ENCODE data around the gene APC2. TPM values are rescaled to one million over a fixed set of nuclear protein-coding genes. Genes with fewer than 3 reads are reported as not detected.
"Not testable (repeated sequence)": the region's sequence is repeated elsewhere in the genome, so short reads cannot be mapped to it uniquely, and the experiment has no call there.

APC2 gene
- total RNA-seq, 1 donor from 2014 or later: 0.26 TPM

DNA sequence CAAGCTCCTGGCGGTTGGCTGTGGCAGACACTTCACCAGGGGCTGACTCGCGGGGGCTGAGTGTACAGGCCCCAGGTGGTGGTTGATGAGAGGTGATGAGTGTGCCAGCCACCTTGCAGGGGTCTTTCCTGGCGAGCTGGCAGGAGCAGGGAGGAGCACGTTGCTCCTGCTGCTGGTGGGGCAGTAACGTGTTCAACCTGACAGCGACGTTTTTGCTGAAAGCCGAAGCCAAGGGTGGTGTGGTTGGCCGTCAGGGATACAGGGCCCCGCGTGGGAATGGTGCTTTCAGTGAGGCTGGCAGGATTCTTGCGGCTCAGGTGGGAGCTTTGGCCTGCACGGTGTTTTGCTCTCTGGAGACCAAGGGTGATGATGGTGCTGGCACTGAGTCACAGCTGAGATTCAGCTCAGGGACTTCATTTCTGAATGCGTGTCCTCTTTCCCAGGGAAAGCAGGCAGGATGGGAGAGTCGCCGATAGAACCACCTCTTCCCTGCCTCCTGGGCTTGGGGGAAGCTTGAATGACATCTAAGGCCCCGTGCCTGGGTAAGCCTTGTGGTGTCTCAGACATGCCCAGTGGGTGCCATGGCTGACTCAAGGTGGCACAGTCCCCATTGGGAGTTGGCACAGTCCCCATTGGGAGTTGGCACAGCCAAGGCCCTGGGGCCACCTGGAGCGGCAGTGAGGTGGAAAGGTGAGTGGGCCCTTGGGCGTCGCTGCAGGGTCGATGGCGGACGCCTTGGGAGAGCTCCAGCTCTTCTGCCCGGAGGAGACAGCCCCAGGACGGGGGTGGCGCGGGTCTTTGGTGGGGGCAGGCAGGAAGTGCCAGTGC, 33.7 kb upstream of the APC2 start:
- DNase-seq (ENCODE audit: low read depth, low spot score): no peak

DNA sequence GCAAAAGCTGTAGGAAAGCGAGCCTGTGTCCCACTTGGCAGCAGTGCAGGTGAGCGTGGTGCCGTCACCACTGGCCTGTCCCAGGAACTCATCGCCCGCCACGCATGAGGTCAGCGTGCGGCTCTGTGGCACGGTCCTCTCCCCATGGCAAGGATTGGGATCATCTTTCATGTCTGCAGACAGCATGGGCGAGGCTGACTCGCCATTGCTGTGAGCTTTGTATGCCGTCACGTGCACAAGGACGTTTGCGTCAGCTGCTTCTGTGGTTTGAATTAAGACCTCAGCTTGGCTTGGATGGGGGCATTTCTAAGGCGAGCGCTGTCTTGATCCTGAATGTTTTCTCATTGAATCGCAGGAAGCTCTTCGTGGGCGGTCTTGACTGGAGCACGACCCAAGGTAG, 32.8 kb upstream of the APC2 start:
- no peak for DNase-seq (ENCODE audit: low read depth, low spot score)

- no peak for DNase-seq (ENCODE audit: low read depth, low spot score)
Observed at GRCh38 chr19:1417681-1418495, 32.0 kb upstream of the APC2 start.

GRCh38 chr19:1418496-1418775, 31.5 kb upstream of the APC2 start:
- DNase-seq (ENCODE audit: low read depth, low spot score): no peak

GRCh38 chr19:1418951-1419738, 30.8 kb upstream of the APC2 start:
- no peak for DNase-seq (ENCODE audit: low read depth, low spot score)

- not testable (repeated sequence) for DNase-seq (ENCODE audit: low read depth, low spot score)
Observed at GRCh38 chr19:1420085-1420484, 29.8 kb upstream of the APC2 start.

- no peak for DNase-seq (ENCODE audit: low read depth, low spot score)
Observed at GRCh38 chr19:1420590-1420989, 29.3 kb upstream of the APC2 start.

GRCh38 chr19:1421218-1421957, 28.5 kb upstream of the APC2 start:
- no peak for DNase-seq (ENCODE audit: low read depth, low spot score)

DNA sequence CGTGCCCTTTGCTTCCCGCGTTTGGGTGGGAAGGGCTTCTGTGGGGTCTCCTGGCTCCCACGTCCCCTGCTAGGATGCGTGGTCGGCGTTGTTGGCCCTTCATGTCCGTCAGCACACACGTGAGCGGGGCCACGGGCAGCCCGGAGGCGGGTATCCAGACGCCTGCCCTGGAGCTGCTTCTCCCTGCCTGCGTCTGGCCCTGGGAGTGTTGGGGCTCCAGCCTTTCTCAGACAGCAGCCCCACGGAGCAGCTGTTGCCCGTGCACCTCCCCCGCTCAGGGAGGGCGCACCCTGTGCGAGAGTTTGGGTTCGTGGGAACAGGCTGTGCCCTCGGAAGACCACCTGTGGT, 28.0 kb upstream of the APC2 start:
- no peak for DNase-seq (ENCODE audit: low read depth, low spot score)

- DNase-seq (ENCODE audit: low read depth, low spot score): no peak
Observed at GRCh38 chr19:1422360-1422759, 27.6 kb upstream of the APC2 start.

DNA sequence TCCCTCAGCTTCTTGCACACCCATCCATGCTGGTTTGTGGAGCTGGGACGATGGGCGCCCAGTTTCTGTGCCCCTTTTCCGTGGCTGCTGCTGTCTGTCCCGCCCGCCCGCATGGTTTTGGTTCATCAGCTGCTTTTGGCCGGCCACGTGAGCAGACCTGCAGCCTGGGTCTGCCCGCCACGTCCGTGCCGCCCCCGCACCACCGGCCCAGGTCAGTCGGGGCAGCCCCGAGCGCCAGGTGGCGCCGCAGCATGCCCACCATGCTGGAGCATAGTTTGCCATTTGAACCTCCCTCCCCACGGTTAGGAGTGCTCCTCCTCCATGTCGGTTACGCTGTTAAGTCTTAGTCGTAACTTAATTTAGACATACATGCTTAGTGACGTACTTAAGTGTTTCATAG, 27.0 kb upstream of the APC2 start:
- no peak for DNase-seq (ENCODE audit: low read depth, low spot score)

DNA sequence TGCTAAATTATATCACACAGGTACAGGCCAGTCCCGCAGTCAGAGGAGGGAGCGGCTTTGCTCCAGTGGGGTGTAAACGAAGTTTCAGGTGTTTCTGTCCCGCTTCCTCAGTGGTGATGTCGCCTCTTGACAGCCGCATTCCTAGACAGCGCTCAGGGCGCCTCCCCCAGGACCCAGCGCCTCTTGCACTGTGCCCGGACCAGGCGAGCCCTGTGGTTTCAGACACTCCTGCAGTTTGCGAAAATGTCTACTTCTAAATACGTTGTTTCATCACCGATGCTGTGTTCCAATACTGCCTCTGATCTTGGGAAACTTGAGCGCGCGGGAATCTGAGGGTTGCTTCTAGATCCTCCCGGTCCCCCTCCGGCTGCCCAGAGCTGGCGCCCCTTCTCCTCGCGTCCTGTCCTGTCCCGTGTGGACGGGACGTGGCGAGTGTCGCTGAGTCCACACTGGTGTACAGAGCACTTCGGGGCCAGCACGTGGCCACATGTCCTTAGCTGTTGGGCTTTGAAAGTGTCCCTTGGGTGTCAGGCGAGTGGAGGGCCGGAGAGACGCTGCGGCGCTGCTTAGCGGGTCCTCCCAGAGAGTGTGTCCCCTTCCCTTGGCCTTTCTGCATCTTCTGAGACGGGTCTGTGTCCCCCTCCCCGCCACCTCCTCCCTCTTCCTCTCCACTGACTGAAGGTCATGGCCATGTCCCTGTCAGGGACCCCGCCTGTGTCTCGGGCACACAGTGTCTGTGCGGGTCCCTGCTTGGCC, 26.3 kb upstream of the APC2 start:
- no peak for DNase-seq (ENCODE audit: low read depth, low spot score)

DNA sequence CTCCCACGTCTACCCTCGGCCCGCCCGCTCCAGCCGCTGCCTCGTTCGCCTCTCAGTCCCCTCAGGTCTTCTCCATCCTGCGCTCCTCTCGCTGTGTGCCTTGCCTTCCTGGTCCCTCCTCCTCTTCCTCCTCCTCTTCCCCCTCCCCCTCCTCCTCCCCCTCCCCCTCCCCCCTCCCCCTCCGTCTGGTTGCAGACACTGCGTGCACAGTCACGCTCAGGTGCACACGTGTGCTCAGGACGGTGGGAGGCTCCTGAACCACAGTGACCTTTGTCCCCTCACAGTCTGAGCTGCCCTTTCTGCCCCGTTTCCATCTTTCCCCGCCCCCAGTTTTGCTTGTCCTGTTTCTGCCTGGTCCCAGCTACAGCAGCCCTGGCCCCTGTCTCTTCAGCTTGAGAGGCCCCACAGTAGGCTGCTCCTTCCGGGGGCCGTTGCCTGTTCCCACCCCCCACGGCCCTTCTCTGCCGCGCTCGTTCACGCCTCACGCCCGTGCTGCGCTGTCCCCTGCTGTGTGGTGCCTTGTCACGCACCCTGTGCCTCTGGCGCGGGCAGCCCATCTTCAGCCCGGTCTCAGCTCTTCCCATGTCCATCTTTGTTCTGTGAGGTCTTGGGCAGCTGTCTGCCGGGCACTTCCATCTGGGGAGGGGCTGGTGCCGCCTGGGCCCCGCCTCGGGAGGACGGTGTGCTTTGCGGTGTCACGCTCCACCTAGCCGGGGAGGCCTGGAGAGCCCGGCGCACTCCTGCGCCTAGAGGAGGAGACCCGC, 25.5 kb upstream of the APC2 start:
- no peak for DNase-seq (ENCODE audit: low read depth, low spot score)

GRCh38 chr19:1425102-1425837, 24.7 kb upstream of the APC2 start:
- DNase-seq (ENCODE audit: low read depth, low spot score): no peak

DNA sequence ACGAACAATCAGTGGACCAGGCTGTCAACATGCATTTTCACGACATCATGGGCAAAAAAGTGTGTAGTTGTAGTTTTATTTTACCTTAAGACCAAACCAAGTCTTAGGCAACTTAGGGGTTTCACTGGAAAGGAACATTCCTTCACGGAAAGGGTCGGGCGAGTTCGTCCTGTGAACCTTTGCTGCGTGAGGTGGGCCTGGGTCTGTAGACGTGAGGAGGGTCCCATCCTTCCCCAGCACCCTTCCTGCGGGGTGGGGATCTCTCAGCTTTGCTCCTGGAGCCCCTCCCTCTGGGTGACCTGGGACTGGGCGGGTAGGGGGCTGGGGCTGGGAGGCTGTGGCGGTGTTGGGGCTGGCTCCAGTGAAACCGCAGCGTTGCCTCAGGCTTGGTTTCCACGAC, 24.0 kb upstream of the APC2 start:
- no peak for DNase-seq (ENCODE audit: low read depth, low spot score)

- DNase-seq (ENCODE audit: low read depth, low spot score): no peak
Observed at GRCh38 chr19:1426736-1427135, 23.2 kb upstream of the APC2 start.

- DNase-seq (ENCODE audit: low read depth, low spot score): no peak
Observed at GRCh38 chr19:1427221-1427920, 22.6 kb upstream of the APC2 start.

GRCh38 chr19:1428738-1429391, 21.1 kb upstream of the APC2 start:
- no peak for DNase-seq (ENCODE audit: low read depth, low spot score)

Data from pulmonary artery endothelial cell (primary cell).